GM12864 (cell line): ENCODE measurements around the gene MOSMO.
"Not testable (repeated sequence)": the region's sequence is repeated elsewhere in the genome, so short reads cannot be mapped to it uniquely, and the experiment has no call there.

Experiments
- DNase-seq: peaks from one replicate; pipeline ENCODE4 v3.0.0-alpha.2; 2011; ENCODE audit warnings: low read depth
- H3K4me3 ChIP-seq: 2 replicates; pipeline ENCODE4 v1.5.1; 2011; ENCODE audit warnings: mild to moderate bottlenecking, low read depth, low read length, control low read depth
- TF ChIP-seq, protein P1 (sequence below): IDR thresholded peaks from 2 replicates; pipeline ENCODE4 v1.5.1; 2011; ENCODE audit warnings: low read depth, mild to moderate bottlenecking, moderate library complexity, low read length, control low read depth, inconsistent platforms; ENCODE audit errors: missing control alignments

MOSMO gene

DNA sequence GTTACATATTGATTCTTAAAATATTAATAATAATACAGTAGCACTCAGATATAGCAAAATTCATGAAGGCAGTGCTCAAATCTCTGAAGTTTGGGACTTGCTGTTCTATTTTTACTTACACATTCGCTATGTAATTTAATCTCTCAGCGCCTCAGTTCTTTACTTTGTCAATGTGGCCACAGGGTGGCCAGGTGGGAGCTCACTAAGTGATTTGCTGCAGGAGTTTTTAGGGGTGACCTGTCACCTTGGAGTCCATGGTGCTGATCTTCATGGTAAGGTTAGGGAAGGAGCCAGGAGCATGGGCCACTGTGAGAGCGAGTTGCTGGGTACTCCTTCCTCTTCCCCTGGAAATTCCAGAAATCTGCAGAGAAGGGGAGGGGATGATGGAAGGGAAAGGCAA lies 112.5 kb downstream of the MOSMO start:
- DNase-seq = no peak
- H3K4me3 ChIP-seq = no peak overlapping the region

DNA sequence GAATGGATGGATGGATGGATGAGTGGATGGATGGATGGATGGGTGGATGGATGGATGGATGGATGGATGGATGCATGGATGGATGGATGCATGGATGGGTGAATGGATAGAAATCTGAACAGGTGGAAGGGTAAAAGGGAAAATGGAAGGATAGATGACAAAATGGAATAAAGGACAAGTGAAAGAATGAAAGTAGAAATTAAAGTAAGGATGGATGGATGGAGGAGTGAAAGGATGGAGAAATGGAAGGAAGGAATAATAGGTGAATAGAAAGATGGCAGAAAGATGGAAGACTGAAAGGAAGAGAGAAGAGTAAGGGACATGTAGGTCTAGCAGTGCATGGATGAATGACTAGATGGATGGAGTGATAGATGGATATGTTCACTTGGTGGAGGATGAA lies 114.3 kb downstream of the MOSMO start:
- DNase-seq = no peak
- TF ChIP-seq, protein P1, sequence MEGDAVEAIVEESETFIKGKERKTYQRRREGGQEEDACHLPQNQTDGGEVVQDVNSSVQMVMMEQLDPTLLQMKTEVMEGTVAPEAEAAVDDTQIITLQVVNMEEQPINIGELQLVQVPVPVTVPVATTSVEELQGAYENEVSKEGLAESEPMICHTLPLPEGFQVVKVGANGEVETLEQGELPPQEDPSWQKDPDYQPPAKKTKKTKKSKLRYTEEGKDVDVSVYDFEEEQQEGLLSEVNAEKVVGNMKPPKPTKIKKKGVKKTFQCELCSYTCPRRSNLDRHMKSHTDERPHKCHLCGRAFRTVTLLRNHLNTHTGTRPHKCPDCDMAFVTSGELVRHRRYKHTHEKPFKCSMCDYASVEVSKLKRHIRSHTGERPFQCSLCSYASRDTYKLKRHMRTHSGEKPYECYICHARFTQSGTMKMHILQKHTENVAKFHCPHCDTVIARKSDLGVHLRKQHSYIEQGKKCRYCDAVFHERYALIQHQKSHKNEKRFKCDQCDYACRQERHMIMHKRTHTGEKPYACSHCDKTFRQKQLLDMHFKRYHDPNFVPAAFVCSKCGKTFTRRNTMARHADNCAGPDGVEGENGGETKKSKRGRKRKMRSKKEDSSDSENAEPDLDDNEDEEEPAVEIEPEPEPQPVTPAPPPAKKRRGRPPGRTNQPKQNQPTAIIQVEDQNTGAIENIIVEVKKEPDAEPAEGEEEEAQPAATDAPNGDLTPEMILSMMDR = no peak

More for the DNA sequence above, 112.5 kb downstream of the MOSMO start:
- TF ChIP-seq, protein P1 = no peak

DNA sequence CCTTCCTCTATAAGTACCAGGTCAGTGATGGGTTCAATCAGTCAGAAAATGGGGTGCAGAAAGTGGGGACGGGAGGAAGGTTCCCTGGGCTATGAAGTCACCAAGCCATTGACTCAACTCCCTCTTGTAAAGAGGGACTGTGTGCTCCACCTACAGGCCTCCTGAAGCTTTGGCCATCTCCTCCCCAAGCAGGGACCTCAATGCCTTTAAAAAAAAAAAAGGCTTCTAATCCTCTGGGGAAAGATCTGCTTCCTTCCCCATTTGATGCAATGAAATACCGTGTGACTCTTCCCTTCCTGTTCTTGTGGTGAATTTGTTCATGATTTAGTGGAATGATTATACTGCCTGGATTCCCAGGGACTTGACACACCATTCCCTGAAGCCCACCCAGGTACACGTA lies 115.2 kb downstream of the MOSMO start:
- TF ChIP-seq, protein P1 = no peak
- DNase-seq = no peak
- H3K4me3 ChIP-seq = no peak overlapping the region

More for the DNA sequence above, 114.3 kb downstream of the MOSMO start:
- H3K4me3 ChIP-seq = no peak overlapping the region

DNA sequence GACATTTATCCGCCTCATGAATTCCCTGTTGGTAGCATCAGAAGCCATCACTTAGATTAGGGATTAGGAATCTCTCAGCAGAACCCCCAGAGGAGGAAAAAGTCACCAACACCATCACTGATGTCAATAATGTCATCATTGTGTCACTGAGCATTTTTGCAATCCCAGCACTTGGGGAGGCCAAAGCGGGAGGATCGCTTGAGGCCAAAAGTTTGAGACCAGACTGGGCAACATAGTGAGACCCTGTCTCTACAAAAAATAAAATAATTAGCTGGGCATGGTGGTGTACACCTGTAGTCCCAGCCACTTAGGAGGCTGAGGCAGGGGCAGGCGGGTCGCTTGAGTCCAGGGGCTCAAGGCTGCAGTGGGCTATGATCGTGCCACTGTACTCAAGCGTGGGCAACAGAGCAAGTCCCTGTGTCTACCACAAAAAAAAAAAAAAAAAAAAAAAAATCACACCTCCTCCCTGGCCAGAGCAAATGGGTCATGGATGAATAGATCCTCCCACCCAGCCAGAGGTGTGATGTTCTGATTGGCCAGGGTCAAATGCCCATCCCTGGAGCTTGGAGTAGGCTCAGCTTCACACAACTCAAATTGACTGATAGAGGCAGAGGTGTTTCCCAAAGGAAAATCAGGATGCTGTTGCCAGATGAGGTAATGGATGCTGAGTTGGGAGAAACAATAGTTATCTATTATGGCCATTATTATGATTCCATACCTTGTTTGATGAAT lies 116.0 kb downstream of the MOSMO start:
- no peak overlapping the region for H3K4me3 ChIP-seq
- no peak for DNase-seq
- TF ChIP-seq, protein P1 = no peak

DNA sequence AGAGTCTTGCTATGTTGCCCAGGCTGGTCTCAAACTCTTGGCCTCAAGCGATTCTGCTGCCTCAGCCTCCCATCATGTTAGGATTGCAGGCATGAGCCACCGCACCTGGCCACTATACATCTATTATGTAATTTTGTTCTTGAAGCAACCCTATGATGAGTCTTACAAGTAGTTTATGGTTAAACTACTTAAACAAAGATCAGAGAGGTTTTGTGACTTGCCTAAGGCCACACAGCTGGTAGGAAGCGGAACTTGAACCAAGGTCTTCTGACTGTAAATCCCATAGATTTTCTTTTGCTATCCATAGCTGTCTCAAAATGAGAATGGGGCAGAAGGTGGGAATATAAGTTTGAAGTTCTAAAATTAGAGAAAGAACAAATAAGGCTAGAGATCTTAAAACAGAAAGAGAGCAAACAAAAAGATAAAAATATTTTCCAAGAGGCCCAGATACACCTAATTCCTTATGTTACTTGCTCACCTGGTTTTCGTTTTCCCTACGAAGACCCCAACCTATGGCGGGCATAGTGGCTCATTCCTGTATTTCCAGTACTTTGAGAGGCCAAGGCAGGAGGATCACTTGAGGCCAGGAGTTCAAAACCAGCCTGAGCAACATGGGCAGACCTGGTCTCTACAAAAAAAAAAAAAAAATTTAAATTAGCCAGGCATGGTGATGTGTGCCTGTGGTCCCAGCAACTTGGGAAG lies 116.8 kb downstream of the MOSMO start:
- no peak for DNase-seq
- TF ChIP-seq, protein P1 = no peak

DNA sequence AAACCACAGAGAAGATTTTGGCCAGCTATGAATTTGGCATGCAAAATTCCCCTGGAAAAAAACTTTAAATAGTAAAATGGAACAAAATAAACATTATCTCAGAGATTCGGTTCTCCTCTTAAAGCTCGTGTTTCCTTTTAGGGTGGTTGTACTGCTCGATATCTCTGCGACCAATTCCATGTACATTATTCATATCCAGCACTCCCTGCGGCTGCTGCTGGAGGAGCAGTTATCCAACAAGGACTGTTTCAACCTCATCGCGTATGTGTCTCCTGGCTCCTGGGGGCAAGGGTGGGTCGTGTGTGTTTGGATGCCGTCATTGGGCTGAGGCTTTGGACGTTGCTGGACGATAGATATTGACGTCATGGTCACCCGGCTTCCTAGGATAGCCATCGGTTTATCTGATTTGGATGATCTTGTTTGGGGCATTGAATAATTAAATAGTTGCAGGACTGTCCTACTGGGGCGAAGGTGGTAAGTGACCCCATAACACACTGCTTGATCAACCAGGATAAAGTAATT lies 118.2 kb downstream of the MOSMO start:
- DNase-seq = no peak
- TF ChIP-seq, protein P1 = no peak
- H3K4me3 ChIP-seq = no peak overlapping the region

More for the DNA sequence above, 116.8 kb downstream of the MOSMO start:
- H3K4me3 ChIP-seq = no peak overlapping the region

DNA sequence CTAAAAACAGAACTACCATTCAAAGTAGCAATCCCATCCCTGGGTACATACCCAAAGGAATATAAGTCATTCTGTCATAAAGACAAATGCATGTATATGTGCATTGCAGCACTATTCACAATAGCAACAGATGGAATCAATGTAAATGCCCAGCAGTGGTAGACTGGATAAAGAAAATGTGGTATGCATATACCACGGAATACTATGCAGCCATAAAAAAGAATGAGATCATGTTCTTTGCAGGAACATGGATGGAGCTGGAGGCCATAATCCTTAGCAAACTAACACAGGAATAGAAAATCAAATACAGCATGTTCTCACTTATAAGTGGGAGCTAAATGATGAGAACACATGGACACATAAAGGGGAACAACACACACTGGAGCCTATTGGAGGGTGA lies 120.6 kb downstream of the MOSMO start:
- not testable (repeated sequence) for H3K4me3 ChIP-seq, DNase-seq
